ENCODE measurements around the gene SYNPO2.

SYNPO2 gene

GRCh38 chr4:118948545-118949144 is 60.0 kb downstream of the SYNPO2 start:
- no peak overlapping the region for H3K4me3 ChIP-seq (ENCODE audit: control insufficient read depth, low read depth, low read length)
- DNase-seq (ENCODE audit: low read depth): peak; percentile 34
- TF ChIP-seq CTCF (conservative IDR thresholded peaks at IDR 0.05; ENCODE audit: control insufficient read depth, insufficient read depth, low read depth, low read length): no peak

DNA sequence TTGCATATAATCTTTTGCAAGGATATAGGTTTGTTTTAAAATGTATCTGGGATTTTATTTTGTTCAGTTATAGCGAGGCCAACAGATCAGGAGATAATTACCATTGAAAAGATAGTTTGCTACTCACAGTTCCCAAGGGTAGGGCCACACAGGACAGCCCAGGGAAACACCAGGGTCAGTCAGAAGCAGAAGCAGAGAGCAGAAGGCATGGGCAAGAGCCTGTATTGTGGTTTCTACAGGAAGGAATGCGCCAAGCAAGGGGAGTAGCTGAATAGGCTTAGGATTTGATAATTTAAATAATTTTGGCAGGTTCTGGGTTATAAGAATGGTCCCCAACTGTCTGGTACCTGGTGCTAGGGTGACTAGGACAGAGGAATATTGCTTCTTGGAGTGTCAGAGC is 61.6 kb downstream of the SYNPO2 start:
- DNase-seq (ENCODE audit: low read depth): no peak
- H3K4me3 ChIP-seq (ENCODE audit: control insufficient read depth, low read depth, low read length): no peak overlapping the region
- TF ChIP-seq CTCF (conservative IDR thresholded peaks at IDR 0.05; ENCODE audit: control insufficient read depth, insufficient read depth, low read depth, low read length): no peak

DNA sequence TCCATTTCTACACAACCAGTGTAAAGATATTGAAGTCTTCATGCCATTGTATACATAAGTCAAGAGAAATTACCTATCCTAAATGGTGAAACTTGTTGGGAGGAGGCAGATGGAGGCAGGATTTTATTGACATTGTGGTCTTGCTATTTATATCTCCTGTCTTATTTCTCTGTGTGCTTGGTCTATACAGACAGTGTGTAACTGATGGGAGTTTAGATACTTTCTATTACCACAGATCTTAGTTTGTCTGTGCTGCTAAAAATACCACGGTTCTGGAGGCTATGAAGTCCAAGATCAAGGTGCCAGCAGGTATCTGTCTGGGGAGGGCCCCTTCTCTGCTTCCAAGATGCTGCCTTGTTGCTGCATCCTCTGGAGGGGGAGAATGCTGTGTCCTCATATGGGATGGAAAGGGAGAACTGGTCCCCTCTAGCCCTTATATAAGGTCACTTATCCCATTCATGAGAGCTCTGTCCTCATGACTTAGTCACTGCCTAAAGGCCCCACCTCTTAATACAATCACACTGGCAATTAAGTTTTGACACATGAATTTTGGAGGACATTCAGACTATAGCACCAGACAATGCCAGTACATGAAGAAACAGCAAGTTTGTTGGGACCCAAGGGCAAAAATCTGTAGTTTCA is 62.4 kb downstream of the SYNPO2 start:
- TF ChIP-seq CTCF (conservative IDR thresholded peaks at IDR 0.05; ENCODE audit: control insufficient read depth, insufficient read depth, low read depth, low read length): no peak
- DNase-seq (ENCODE audit: low read depth): no peak
- no peak overlapping the region for H3K4me3 ChIP-seq (ENCODE audit: control insufficient read depth, low read depth, low read length)

DNA sequence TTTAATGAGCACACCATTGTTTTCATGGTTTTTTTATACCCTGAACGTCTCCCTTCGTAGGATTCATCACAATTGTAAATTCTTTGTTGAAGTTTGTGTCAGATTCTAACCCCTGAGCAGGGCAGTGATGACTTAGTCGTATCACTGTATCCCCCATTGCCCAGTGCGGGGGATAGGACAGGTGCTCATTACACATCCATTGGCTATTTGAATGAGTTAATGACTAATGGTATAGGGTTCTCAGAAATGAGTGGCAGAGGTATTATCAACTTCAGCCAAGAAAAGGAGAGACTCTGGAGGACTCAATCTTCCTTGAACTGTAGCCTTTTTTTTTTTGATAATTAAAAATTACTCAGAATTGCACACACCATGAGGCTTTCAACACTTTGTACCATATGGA is 64.6 kb downstream of the SYNPO2 start:
- no peak for TF ChIP-seq CTCF (conservative IDR thresholded peaks at IDR 0.05; ENCODE audit: control insufficient read depth, insufficient read depth, low read depth, low read length)

GRCh38 chr4:118954246-118954645 is 65.6 kb downstream of the SYNPO2 start:
- no peak overlapping the region for H3K4me3 ChIP-seq (ENCODE audit: control insufficient read depth, low read depth, low read length)
- peak; percentile 36 for DNase-seq (ENCODE audit: low read depth)
- peak; percentile 41 for TF ChIP-seq CTCF (conservative IDR thresholded peaks at IDR 0.05; ENCODE audit: control insufficient read depth, insufficient read depth, low read depth, low read length)

More for the DNA sequence above, 64.6 kb downstream of the SYNPO2 start:
- no peak for DNase-seq (ENCODE audit: low read depth)
- no peak overlapping the region for H3K4me3 ChIP-seq (ENCODE audit: control insufficient read depth, low read depth, low read length)

- no peak overlapping the region for H3K4me3 ChIP-seq (ENCODE audit: control insufficient read depth, low read depth, low read length)
- peak; percentile 71 for DNase-seq (ENCODE audit: low read depth)
- no peak for TF ChIP-seq CTCF (conservative IDR thresholded peaks at IDR 0.05; ENCODE audit: control insufficient read depth, insufficient read depth, low read depth, low read length)
Measured at GRCh38 chr4:118955515-118955914, 66.9 kb downstream of the SYNPO2 start.

Data from fibroblast of mammary gland (primary cell).